HL-60/S4 treated with phorbol 12-myristate 13-acetate at 8.2 ng/mL for 4 days and 3 days (cell line): ENCODE measurements around the gene AAGAB.

Experiments
- in situ Hi-C: fragments of 300-500 bp; cut with MboI; formaldehyde crosslinking; loops from 2 replicates; pipeline ENCODE4 v1.15.0; 2022; ENCODE audit warnings: low sequenced_read_pairs

AAGAB gene

DNA sequence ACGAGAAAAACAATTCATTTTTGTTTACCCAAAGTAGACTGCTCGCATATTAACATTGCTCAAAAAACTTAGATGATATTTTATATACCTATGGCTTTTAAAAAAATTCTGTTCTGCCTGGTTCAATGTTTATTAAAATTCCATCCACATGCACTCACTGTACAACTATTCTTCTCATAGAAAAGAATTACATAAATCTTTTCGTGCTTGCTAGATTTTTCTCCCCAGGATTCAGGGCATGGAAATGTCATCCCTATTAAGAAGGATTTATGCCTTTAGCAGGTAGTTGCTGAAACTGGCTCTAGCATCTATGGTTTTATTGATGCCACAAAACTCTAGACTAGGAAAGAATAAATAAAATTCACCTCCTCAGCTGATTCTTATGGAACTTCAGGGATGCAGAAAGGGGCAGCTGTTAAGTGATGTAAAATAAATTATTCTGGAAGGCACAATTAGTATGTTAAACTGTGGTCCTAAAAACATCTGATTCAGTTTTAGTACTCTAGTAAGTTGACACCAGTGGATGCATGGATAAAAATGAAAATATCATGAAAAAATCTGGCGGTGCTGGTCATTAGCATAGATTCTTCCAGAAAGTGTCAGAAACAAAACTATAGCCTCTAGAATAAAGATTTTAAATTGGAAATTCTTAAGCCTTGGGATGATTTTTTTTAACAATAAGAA, 41.6 kb downstream of the AAGAB start:
- in situ Hi-C loops = no loop called here

DNA sequence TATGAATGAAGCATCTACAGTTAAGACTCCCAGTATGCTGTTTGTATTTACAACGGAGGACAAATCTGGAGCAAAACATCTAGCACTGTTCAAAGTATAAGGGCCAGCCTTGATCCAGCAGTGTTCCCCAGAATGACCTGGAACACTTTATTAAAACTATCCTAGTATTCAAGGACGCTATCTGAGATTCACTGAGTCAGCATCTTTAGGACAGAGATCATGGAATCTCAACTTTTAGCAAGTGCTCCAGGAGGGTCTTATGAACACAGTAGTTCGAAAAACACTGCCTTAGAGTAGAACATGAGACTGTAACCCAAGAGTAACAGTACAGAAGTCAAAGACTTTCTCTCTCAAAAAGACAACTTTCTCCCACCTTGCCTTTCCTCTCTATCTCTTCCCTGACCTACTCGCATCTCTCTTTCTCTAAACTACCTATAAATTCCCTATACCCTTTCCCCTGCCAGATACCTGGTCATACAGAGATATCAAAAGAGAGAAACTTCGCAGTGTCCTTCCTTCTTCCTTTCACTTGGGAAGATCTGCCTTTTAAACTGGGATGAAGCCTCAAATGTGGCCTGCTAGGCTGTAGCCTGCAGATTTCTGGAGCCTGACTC, 43.8 kb downstream of the AAGAB start:
- in situ Hi-C loops = no loop called here

DNA sequence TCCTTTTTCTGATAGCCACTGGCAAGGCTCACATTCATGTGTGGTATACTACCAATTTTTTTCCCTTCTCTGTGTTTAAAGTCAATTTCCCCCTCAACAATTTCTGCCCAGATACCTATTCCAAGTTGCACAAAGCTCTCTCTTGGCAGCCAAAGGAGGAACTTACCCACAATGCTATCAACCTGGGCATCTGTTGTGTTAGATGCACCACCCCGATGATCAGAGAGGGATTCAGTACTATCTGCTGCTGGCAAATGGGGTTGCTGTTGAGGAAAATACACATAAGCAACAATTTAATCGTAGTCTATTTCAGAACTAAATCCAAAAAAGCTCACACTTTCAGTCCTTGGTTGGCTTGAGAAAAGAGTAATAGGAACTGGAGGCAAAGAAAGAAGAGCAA, 46.1 kb downstream of the AAGAB start:
- in situ Hi-C loops = no loop called here

DNA sequence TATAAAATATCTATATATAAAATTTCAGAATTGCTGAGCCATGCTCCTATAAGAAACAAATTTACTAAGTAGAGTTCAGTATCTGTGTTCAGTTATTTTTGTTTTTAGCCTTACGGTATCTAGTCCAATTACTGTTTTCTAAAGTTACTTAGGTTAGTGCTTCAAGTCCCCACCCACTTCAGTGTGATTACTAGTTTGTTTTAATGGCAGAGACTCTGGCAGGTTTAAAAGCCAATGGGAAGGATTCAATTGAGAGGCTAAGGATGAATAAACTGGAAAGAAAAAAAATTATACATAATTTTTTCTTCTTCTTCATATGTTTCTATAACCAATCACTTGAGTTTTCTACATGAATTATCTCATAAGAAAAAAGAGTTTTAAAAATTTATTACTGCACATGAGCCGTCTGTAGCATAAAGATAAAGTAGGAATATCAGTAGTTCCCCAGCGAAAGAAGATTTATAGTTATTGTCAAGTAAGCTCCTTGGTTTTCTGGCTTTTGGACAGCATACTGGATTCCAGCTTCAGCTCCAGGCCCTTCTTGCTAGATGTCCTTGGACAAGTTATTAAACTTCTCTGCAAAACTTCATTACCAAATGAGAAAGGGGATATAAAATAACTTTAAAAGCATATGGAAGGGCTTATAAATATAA, 46.8 kb downstream of the AAGAB start:
- in situ Hi-C loops = no loop called here

DNA sequence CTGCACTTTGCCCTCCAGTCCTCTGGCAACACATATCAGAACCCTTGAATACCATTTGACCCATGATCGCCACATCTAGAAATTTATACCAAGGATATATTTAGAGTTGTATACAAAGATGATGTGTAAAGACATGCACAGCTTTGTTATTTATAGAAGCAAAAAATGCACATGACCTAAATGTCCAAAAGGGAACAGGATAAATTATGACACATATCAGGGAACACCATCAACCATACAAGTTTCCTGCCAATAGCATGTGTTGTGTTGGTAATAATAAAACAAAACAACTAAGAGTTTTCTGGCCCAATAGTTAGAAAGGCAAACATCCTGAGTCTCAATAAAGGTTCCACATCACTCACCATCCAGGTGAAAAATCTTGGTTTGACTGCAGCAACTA, 51.5 kb downstream of the AAGAB start:
- in situ Hi-C loops = no loop called here

DNA sequence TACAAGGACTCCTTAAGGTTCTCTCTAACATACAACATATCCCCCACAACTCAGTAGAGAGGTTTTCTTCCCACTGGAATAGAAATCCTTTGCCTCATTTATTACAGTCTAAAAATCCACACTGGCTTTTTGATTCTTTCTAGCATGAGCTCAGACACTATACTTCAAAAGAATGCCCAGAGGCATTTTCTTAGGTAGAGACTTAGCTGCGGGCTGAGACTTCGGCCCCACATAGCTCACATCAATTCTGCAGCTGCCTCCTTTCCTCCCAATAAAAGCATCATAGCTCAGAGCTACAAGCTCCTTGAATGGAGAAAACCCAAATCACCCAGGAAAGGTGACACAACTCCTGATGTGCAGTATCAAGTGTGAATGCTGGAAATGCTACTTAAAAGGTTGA, 52.4 kb downstream of the AAGAB start:
- in situ Hi-C loops = no loop called here

DNA sequence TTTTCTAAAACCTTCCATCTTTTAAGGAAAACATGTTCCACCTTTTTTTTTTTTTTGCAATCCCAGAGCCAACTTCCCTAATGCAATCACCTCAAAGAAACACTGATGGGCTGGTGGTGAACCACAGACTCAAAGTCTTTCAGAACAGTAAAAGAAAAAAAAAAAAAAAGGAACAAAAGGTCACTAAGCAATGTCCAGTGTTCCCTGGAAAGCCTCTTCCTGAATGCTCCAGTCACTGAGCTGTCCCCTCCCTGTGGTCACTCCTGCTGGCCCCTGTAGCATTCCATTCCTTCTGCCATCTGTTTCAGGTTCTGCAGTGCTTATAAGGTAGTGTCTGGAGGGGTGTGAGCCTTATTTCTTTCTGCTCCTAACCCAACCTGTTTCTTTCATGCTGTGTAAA, 53.3 kb downstream of the AAGAB start:
- in situ Hi-C loops = no loop called here

DNA sequence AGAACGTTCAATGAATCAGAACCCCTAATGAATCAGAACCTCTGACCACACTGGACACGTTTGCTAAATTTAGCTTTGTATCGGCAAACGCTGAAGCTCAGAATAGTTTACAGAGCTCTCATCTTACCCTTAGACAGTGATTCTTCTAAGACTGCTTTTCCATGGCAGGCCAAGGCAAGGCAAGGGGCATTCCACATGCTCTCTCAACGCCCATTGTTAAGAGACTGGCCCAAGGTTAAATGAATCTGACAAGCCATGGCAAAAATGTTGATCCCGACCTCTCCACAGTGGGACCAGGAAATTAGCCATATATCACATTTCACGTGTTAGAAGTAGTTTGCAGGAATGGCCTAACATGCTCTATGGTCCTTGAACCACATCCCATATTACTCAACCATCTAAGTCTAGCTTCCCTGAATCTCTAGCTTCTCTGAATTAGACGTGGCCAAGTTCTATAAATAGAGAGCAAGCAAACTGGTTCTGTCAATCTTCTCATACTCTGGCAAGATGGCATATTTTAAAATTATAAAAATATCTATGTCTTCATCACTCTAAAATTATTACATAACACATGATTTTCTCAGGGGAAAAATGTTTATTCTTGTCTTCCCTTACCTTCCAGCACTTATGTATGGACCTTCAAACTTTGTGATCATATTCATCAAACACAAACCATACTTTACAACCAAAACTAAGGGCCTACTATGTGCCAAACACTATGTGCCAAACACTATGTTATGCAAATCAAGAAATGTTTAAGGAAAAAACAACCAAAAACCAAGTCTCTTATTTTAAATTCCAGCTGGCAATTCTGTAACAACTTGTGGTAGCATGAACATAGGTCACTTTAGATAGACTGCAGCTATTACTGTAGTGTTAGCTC, 54.3 kb downstream of the AAGAB start:
- in situ Hi-C loops = no loop called here

DNA sequence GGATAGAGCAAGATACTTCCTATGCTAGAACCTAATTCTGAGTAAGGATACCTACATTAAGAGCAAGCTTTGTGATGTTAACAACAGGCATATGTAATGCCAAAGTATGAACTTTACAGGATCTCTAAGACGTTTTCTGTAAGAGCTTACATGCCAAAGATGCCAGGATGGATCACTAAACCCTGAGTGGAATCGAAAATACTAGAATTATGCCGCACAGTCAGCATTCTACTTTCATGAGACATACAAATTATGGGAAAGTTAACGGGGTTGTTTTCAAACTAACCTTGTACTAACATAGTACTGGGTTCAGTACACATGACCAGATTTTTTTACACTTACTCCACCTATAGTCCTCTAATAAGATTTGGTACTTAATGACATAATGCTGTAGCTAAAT, 55.1 kb downstream of the AAGAB start:
- in situ Hi-C loops = no loop called here

DNA sequence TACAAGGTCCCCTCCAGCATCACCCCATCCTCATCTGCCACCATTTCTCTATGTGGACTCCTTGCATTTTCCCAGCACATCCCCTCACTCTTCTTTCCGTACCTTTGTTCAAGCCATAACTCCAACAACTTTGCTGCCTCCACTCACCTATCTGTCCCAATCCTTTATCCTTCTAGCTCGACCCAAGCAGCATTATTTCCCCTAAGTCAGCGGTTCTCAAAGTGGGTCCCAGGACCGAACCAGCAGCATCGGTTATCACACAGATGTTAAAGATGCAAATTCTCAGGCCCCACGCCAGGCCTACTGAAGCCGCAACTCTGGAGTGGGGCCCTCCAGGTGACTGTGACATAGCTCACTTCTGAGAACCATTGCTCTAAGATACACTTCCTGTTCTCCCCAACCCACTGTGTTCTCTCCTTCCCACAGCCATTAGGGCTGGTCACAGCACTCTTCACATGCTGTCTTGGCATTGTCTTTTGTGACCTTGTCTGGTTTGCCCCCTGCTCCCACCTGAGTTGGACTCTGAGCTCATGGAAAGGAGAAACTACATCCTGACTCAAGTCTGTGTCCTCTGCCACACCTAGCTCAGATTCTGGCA, 56.2 kb downstream of the AAGAB start:
- in situ Hi-C loops = no loop called here

DNA sequence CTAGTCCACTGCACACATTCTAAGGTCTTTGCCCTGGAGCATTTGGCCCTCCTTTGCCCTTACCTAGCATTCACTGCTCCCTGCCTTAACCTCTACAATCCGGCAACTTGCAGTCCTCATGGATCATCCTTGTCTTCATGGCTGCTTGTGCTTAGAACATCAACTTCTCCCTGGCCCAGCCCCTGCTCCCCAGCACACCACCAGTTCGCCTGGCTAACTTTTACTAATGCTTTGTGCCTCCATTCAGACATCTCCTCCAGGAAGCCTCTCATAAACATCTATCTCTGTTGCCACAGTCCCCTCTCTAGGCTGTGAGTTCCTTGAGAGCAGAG, 57.1 kb downstream of the AAGAB start:
- in situ Hi-C loops = no loop called here

DNA sequence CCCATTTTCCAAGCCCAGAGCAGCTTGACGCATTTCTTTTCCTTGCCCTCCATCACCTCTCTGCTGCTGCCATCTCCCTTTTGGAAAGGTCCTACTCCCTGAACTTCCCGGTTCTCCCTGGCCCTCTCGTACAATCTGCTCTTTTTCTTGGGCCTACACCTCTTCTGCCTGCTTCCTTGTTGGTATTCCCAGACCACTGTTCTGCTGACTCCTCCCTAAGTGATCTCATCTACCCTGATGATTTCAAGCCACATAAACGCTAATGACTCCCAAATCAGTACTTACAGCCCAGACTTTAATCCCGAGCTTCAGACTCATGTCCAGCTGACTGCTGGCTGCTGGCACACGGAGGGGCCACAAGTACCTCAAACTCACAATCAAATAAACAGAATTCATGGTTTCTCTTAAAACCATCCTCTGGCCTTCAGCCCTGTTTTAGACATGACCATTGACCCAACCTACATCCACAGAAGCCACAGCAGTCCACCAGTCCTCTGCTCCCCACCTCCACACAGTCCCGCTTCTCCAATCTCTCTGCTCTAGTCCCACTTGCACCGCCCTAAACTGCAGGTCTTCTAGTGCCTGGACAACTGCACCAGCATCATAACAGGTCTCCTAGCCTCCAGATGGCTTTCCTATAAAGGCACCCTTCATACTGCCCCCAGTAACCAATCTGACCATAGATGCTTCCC, 57.6 kb downstream of the AAGAB start:
- in situ Hi-C loops = no loop called here

DNA sequence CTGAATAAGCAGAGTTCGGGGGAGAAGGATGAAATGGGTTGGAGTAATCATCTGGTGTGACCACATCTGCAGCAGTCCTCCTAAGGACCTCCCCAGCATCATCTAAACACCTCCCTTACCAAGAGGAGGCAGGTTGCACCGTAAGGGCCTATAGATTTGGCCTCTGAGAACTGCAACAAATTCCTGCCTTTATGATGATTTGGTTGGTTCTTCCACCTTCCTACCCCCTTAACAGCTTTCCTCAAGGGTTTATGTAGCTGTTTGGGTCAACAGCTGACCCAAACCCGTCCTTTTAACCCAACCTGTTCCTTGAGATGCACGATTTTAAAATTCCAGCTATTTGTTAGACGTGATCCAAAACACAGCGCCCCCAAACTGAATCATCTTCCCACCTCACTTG, 58.2 kb downstream of the AAGAB start:
- in situ Hi-C loops = no loop called here

DNA sequence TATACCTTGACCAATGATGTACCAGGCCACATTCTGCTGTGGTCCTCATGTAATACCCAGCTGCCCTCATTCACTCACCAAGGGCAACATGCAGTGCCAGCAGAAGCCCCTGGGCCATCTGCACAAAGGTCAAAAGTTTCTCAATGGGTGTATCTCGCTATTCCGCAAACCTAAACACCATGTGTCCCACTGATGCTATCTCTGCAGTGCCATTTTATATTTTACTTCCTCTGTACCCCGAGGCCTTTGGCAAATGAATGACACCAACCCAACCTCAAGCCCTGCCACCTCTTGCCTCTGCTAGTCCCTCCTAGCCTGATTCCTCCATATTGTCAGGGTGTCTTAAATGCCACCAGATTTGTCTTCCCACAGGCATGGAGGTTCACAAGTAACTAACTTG, 59.2 kb downstream of the AAGAB start:
- in situ Hi-C loops = no loop called here

DNA sequence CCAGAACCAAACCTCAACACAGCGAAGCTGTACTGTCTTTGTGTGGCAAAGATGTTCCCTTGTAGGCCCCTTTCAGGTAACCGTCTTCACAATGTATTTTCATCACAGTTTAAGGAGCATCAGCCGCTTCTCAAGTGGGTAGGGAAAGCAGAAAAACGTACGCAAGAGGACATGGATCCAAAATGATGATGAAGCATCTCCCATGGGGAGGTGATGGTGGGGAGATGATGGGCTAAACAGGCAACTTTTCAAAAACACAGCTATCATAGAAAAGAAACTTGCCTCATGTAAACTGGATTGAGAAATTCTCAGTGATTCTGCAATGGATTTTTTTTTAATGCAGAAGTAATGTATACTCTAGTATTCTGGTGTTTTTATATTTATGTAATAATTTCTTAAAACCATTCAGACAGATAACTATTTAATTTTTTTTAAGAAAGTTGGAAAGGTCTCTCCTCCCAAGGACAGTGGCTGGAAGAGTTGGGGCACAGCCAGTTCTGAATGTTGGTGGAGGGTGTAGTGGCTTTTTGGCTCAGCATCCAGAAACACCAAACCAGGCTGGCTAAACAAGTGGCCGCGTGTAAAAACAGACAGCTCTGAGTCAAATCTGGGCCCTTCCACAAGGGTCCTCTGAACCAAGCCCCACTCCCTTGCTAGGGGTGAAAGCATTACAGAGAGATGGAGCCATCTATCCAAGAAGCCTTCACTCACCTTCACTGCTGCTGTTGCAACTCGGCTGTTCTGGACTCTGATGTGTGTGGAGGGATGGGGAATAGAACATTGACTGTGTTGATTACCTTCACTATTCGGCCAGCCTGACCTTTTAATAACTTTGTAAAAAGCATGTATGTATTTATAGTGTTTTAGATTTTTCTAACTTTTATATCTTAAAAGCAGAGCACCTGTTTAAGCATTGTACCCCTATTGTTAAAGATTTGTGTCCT, 60.0 kb downstream of the AAGAB start:
- in situ Hi-C loops = no loop called here

DNA sequence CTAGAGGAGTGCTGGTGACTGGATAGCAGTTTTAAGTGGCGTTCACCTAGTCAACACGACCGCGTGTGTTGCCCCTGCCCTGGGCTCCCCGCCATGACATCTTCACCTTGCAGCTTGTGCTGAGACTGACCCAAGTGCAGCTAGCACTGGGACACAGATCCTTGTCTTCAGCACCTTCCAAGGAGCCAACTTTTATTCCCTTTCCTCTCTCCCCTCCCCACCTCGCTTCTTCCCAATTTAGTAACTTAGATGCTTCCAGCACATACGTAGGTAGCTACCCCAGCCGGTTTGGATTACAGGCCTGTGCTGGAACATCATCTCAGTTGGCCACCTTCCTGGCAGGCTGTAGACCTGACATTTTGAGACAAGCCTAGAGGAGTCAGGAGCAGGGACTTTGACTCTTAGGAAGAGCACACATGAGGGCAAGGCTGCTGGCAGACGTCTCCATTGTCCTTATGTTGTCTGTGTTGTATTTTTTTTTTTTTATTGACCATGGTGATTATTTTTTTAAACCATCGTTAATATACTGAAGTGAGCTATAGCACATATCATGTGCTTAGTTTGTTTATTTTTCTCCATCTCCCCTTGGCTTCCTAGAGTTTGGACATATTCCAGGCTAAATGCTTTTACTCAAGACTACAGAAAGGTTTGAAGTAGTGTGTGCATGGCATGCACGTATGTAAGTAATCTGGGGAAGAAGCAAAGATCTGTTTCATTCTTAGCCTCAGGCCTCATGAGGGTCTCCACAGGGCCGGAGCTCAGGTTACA, 61.1 kb downstream of the AAGAB start:
- in situ Hi-C loops = no loop called here

DNA sequence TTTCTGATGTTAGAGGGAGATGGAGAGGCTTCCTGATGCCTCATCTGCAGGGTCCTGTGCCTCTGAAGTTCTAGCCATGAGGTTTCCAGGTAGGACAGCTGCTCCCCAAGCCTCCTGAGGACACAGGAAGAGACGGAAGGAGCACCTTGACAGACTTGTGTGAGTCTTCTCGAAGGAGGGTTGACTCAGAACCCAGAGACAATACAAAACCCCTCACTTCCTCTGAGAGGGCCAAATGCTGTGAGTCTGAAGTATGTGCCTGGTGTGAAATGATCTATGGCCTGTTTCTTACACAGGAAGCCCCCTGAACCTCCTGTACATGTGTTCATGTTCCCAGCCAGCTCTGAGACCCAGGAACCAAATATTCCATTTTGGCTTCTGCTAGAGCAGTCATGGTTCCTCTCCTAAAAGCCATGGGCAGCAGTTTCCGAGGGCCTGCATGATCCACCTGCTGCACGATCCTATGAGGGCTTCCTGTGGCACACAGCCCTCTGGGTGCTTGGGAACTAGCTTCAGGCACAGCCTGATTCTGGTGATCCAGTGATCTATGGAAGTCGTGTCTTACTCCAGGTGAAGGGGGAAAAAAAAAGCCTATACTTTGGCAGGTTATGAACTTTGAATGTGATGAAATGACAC, 62.2 kb downstream of the AAGAB start:
- in situ Hi-C loops = no loop called here

DNA sequence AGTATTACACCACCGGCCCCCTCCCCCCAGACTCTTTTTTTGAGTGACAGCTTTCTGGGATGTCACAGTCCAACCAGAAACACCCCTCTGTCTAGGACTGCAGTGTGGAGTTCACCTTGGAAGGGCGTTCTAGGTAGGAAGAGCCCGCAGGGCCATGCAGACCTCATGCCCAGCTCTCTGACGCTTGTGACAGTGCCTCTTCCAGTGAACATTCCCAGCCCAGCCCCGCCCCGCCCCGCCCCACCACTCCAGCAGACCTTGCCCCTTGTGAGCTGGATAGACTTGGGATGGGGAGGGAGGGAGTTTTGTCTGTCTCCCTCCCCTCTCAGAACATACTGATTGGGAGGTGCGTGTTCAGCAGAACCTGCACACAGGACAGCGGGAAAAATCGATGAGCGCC, 63.6 kb downstream of the AAGAB start:
- in situ Hi-C loops = no loop called here
